ENCODE results near the gene PARD3B. TPM values are rescaled to one million over a fixed set of nuclear protein-coding genes. Genes with fewer than 3 reads are reported as not detected.
A peak's percentile ranks its signal among the peaks of the same experiment; 100 is the strongest.

PARD3B gene
- total RNA-seq, 1 donor from 2014 or later: 18.4 TPM

DNA sequence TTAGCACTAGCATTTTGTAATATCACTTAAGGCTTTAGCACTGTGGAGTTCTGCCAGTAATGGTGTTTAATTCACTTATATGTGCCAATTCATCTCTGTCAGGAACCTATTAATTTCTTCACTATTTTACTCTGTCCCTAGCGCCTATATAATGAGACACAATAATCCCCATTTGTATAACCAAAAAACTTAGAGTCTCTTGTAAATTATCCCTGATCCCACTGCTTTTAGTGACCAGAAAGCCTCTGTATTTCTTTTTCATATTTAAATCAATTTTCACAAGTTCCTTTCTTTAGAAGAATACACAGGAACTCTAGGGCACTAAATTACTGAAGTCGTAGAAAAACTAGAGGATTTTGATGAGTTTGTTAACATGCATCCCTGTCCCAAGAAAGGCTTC lies 894.3 kb downstream of the PARD3B start:
- DNase-seq (ENCODE audit: low read depth, low spot score): no peak
- TF ChIP-seq, protein P1, sequence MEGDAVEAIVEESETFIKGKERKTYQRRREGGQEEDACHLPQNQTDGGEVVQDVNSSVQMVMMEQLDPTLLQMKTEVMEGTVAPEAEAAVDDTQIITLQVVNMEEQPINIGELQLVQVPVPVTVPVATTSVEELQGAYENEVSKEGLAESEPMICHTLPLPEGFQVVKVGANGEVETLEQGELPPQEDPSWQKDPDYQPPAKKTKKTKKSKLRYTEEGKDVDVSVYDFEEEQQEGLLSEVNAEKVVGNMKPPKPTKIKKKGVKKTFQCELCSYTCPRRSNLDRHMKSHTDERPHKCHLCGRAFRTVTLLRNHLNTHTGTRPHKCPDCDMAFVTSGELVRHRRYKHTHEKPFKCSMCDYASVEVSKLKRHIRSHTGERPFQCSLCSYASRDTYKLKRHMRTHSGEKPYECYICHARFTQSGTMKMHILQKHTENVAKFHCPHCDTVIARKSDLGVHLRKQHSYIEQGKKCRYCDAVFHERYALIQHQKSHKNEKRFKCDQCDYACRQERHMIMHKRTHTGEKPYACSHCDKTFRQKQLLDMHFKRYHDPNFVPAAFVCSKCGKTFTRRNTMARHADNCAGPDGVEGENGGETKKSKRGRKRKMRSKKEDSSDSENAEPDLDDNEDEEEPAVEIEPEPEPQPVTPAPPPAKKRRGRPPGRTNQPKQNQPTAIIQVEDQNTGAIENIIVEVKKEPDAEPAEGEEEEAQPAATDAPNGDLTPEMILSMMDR (conservative IDR thresholded peaks at IDR 0.05): no peak
- Mint-ChIP-seq H3K27me3 (ENCODE audit: low read depth) (no peaks in the 10 kb centered on the region), H3K27ac (ENCODE audit: unreplicated experiment) (no peak overlapping the region), H3K36me3 (ENCODE audit: low read depth) (peaks cover 16% of the 10 kb centered on the region), H3K4me1 (no peaks in the 10 kb centered on the region), H3K9me3 (peaks cover 13% of the 10 kb centered on the region), H3K4me3 (no peak overlapping the region)

DNA sequence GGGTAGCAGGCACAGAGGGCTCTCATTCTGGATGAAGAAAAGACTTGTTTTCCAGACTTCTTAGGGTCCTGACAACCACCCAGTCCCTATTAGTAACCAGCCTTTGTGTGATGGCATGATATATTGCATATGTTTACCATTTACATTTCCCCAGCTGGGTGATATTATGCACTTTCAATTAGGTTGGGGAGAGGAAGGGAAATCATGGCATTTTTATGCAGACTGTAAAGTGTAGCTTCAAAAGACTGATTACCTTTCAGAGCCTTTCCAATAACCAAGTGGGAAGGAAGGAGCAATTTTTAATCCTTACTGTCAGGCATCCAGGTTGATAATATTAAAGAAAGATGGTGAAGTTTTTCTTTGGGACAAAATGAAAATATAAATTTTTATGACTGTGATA lies 896.2 kb downstream of the PARD3B start:
- H3K4me1 Mint-ChIP-seq: no peaks in the 10 kb centered on the region
- no peaks in the 10 kb centered on the region for H3K27me3 Mint-ChIP-seq (ENCODE audit: low read depth)
- H3K4me3 Mint-ChIP-seq: no peak overlapping the region
- TF ChIP-seq, protein P1 (conservative IDR thresholded peaks at IDR 0.05): no peak
- peak overlapping the region; percentile 15 for H3K27ac Mint-ChIP-seq (ENCODE audit: unreplicated experiment)
- no peak for DNase-seq (ENCODE audit: low read depth, low spot score)
- H3K9me3 Mint-ChIP-seq: peaks cover 13% of the 10 kb centered on the region
- peaks cover 18% of the 10 kb centered on the region for H3K36me3 Mint-ChIP-seq (ENCODE audit: low read depth)

DNA sequence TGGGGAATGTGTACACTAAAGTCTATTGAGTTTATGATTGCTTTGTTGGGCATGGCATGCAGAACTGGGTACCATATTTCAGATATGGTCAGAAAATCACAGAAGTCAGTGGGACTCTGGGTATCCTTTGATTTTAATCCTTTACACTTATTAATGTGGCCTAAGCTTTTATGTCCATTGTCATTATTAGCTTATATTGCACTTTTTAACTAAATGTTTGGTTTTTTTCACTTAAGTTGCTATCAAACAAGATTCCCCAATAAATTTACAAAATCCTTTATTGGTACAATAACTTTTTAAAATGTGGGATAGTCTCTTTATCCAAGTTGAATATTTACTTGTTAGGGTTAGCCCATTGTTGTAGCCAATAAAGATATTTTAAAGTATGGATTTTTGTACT lies 902.9 kb downstream of the PARD3B start:
- Mint-ChIP-seq H3K27me3 (ENCODE audit: low read depth) (no peaks in the 10 kb centered on the region), H3K9me3 (peaks cover 4% of the 10 kb centered on the region), H3K4me3 (no peak overlapping the region), H3K4me1 (no peaks in the 10 kb centered on the region), H3K36me3 (ENCODE audit: low read depth) (peaks cover 9% of the 10 kb centered on the region), H3K27ac (ENCODE audit: unreplicated experiment) (no peak overlapping the region)
- no peak for DNase-seq (ENCODE audit: low read depth, low spot score)
- TF ChIP-seq, protein P1 (conservative IDR thresholded peaks at IDR 0.05): no peak

DNA sequence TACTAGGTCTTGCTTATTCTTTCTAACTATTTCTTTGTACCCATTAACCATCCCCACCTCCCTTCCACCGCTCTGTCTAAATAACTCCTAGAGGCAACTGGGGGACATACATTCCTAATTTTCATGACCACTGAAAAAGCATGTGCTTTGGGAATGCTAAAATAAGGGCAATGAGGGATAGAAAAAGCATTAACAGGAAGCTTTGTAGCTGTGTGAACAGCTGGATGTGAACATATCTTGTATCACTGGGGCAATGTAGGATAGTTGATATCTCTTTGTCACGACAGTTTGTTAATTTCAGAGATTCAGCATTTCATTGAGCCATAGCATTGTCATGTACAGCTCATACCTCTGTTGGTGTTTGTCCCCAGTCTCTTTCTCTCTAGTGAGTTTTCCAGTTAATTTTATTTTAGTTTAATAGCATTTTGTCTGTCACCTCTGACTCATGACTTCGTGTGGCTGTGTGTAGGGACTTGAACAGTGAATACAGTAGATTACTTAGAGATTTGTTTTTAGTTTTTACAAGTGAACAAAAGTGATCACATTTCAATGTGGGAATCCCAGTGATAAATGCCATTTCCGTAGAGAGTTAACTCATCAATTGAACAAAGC lies 906.7 kb downstream of the PARD3B start:
- Mint-ChIP-seq H3K4me1 (no peaks in the 10 kb centered on the region), H3K27ac (ENCODE audit: unreplicated experiment) (peak overlapping the region; percentile 4), H3K27me3 (ENCODE audit: low read depth) (no peaks in the 10 kb centered on the region), H3K36me3 (ENCODE audit: low read depth) (peaks cover 2% of the 10 kb centered on the region), H3K4me3 (no peak overlapping the region), H3K9me3 (peaks cover 3% of the 10 kb centered on the region)
- TF ChIP-seq, protein P1 (conservative IDR thresholded peaks at IDR 0.05): no peak
- no peak for DNase-seq (ENCODE audit: low read depth, low spot score)

DNA sequence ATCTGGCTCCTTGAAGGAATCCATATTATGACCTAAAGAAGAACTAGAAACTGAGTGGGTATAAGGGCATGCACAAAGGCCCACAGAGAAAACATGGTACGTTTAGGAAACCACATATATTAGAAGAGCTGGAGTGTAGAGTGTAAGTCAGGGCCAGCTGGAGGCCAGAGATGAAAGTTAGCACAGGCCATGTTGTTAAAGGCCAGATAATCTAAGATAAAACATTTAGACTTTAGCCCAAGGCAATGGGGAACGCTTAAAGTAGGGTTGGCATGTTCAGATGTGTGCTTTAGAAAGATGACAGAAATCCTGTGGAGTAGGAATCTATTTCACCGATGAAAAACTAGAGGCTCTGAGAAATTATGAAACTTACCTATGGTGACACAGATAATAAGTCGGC lies 907.9 kb downstream of the PARD3B start:
- Mint-ChIP-seq H3K4me1 (no peaks in the 10 kb centered on the region), H3K9me3 (peaks cover 3% of the 10 kb centered on the region), H3K4me3 (no peak overlapping the region), H3K27me3 (ENCODE audit: low read depth) (no peaks in the 10 kb centered on the region), H3K27ac (ENCODE audit: unreplicated experiment) (no peak overlapping the region), H3K36me3 (ENCODE audit: low read depth) (peaks cover 2% of the 10 kb centered on the region)
- DNase-seq (ENCODE audit: low read depth, low spot score): no peak
- TF ChIP-seq, protein P1 (conservative IDR thresholded peaks at IDR 0.05): no peak

Measured in neural crest cell (in vitro differentiated cells).